ENCODE measurements around the gene RBM14. TPM values are rescaled to one million over a fixed set of nuclear protein-coding genes. Genes with fewer than 3 reads are reported as not detected.

Gene RBM14
- polyA plus RNA-seq, 3 donors, result 73.3 to 104 (median 79.2) TPM

- DNase-seq (ENCODE audit: extremely low read depth in 1 of 11, low read depth in 9 of 11, low spot score in 4 of 11), result no peak
Observed at GRCh38 chr11:66649903-66650302, 33.5 kb downstream of the RBM14 start.

- DNase-seq (ENCODE audit: extremely low read depth in 1 of 11, low read depth in 9 of 11, low spot score in 4 of 11), result no peak
Observed at GRCh38 chr11:66651016-66651415, 34.6 kb downstream of the RBM14 start.

GRCh38 chr11:66652651-66653050, 36.2 kb downstream of the RBM14 start:
- no peak for DNase-seq (ENCODE audit: extremely low read depth in 1 of 11, low read depth in 9 of 11, low spot score in 4 of 11)

- DNase-seq (ENCODE audit: extremely low read depth in 1 of 11, low read depth in 9 of 11, low spot score in 4 of 11), result no peak
Observed at GRCh38 chr11:66653123-66653522, 36.7 kb downstream of the RBM14 start.

- DNase-seq (ENCODE audit: extremely low read depth in 1 of 11, low read depth in 9 of 11, low spot score in 4 of 11), result no peak
Observed at GRCh38 chr11:66659763-66660162, 43.3 kb downstream of the RBM14 start.

- DNase-seq (ENCODE audit: extremely low read depth in 1 of 11, low read depth in 9 of 11, low spot score in 4 of 11), result no peak
Observed at GRCh38 chr11:66663741-66664296, 47.4 kb downstream of the RBM14 start.

GRCh38 chr11:66665369-66665768, 48.9 kb downstream of the RBM14 start:
- DNase-seq (ENCODE audit: extremely low read depth in 1 of 11, low read depth in 9 of 11, low spot score in 4 of 11), result no peak

GRCh38 chr11:66670816-66671215, 54.4 kb downstream of the RBM14 start:
- DNase-seq (ENCODE audit: extremely low read depth in 1 of 11, low read depth in 9 of 11, low spot score in 4 of 11), result no peak

- no peak for DNase-seq (ENCODE audit: extremely low read depth in 1 of 11, low read depth in 9 of 11, low spot score in 4 of 11)
Observed at GRCh38 chr11:66674964-66675602, 58.7 kb downstream of the RBM14 start.

GRCh38 chr11:66676282-66676919, 60.0 kb downstream of the RBM14 start:
- DNase-seq (ENCODE audit: extremely low read depth in 1 of 11, low read depth in 9 of 11, low spot score in 4 of 11), result no peak

Other genes with a start within 250 kb of the RBM14 start
- gene SLC29A2, start 244.9 kb upstream of the RBM14 start, polyA plus RNA-seq (ENCODE audit: insufficient read length in 3 of 3), result 10 to 100 TPM; 18.0 to 24.8 (median 22.0) TPM
- gene NPAS4, start 195.6 kb upstream of the RBM14 start, polyA plus RNA-seq (ENCODE audit: insufficient read length in 3 of 3), result under 1 TPM; 0.09 to 0.50 (median 0.30) TPM
- 10 to 100 TPM; 68.5 to 82.4 (median 73.3) TPM for gene MRPL11, start 177.8 kb upstream of the RBM14 start, polyA plus RNA-seq (ENCODE audit: insufficient read length in 3 of 3)
- gene PELI3, start 149.7 kb upstream of the RBM14 start, polyA plus RNA-seq (ENCODE audit: insufficient read length in 3 of 3), result 1 to 10 TPM; 4.1 to 6.3 (median 5.9) TPM
- gene DPP3, start 136.2 kb upstream of the RBM14 start, polyA plus RNA-seq (ENCODE audit: insufficient read length in 3 of 3), result 10 to 100 TPM; 20.0 to 26.1 (median 23.6) TPM
- 10 to 100 TPM; 71.3 to 92.4 (median 71.7) TPM for gene BBS1, start 106.0 kb upstream of the RBM14 start, polyA plus RNA-seq (ENCODE audit: insufficient read length in 3 of 3)
- gene ZDHHC24, start 70.6 kb upstream of the RBM14 start, polyA plus RNA-seq (ENCODE audit: insufficient read length in 3 of 3), result 10 to 100 TPM in 1 of 3 donors, 1 to 10 TPM in 2; 6.3 to 10.6 (median 9.2) TPM
- under 1 TPM; 0.38 to 0.56 (median 0.49) TPM for gene ACTN3, start 69.7 kb upstream of the RBM14 start, polyA plus RNA-seq (ENCODE audit: insufficient read length in 3 of 3)
- gene CTSF, start 48.0 kb upstream of the RBM14 start, polyA plus RNA-seq (ENCODE audit: insufficient read length in 3 of 3), result 100 to 1,000 TPM in 1 of 3 donors, 10 to 100 TPM in 2; 94.9 to 103 (median 98.6) TPM
- gene CCDC87, start 23.6 kb upstream of the RBM14 start, polyA plus RNA-seq (ENCODE audit: insufficient read length in 3 of 3), result under 1 TPM; 0.23 to 0.35 (median 0.26) TPM
- gene CCS, start 23.4 kb upstream of the RBM14 start, polyA plus RNA-seq (ENCODE audit: insufficient read length in 3 of 3), result 10 to 100 TPM; 37.4 to 75.3 (median 59.8) TPM
- gene RBM4, start 22.1 kb downstream of the RBM14 start, polyA plus RNA-seq (ENCODE audit: insufficient read length in 3 of 3), result 100 to 1,000 TPM; 227 to 261 (median 261) TPM
- 10 to 100 TPM; 68.3 to 74.4 (median 68.9) TPM for gene RBM4B, start 61.3 kb downstream of the RBM14 start, polyA plus RNA-seq (ENCODE audit: insufficient read length in 3 of 3)
- gene SPTBN2, start 112.6 kb downstream of the RBM14 start, polyA plus RNA-seq (ENCODE audit: insufficient read length in 3 of 3), result 10 to 100 TPM; 41.8 to 56.0 (median 54.1) TPM
- gene RCE1, start 226.8 kb downstream of the RBM14 start, polyA plus RNA-seq (ENCODE audit: insufficient read length in 3 of 3), result 10 to 100 TPM; 19.0 to 31.2 (median 25.0) TPM
- 10 to 100 TPM; 10.2 to 27.3 (median 23.3) TPM for gene LRFN4, start 240.4 kb downstream of the RBM14 start, polyA plus RNA-seq (ENCODE audit: insufficient read length in 3 of 3)

Measured in renal cortex interstitium (tissue), 11 donors.